HG03439 (cell line): ENCODE data around the gene STT3A.
"Not testable (repeated sequence)": the region's sequence is repeated elsewhere in the genome, so short reads cannot be mapped to it uniquely, and the experiment has no call there.

Experiments used
- ATAC-seq: cut with Tn5 transposase; IDR thresholded peaks from one replicate; pipeline ENCODE4 v1.9.1; 2021; ENCODE audit warnings: mild to moderate bottlenecking, moderate library complexity; ENCODE audit not compliant: unreplicated experiment

STT3A gene

GRCh38 chr11:125592305-125593113 is at the start of gene STT3A:
Gene STT3A (plus strand): TSS chr11:125592852. CDS start chr11:125595916, 3,064 bp downstream.
- peak; percentile 98 for ATAC-seq

- ATAC-seq, result no peak
Measured at GRCh38 chr11:125550780-125551179, 41.9 kb upstream of the STT3A start.

GRCh38 chr11:125551835-125552342 is 40.8 kb upstream of the STT3A start:
- no peak for ATAC-seq

- no peak for ATAC-seq
Measured at GRCh38 chr11:125552927-125553326, 39.7 kb upstream of the STT3A start.

- ATAC-seq, result no peak
Measured at GRCh38 chr11:125553357-125553756, 39.3 kb upstream of the STT3A start.

- ATAC-seq, result no peak
Measured at GRCh38 chr11:125554038-125554437, 38.6 kb upstream of the STT3A start.

GRCh38 chr11:125559888-125560287 is 32.8 kb upstream of the STT3A start:
- no peak for ATAC-seq

GRCh38 chr11:125561924-125562323 is 30.7 kb upstream of the STT3A start:
- no peak for ATAC-seq

GRCh38 chr11:125562430-125562829 is 30.2 kb upstream of the STT3A start:
- ATAC-seq, result no peak

- no peak for ATAC-seq
Measured at GRCh38 chr11:125564357-125564756, 28.3 kb upstream of the STT3A start.

GRCh38 chr11:125566235-125566634 is 26.4 kb upstream of the STT3A start:
- no peak for ATAC-seq

GRCh38 chr11:125568970-125569914 is 23.4 kb upstream of the STT3A start, which contains the start of gene EI24:
Gene EI24 (plus strand): TSS chr11:125569477. CDS start chr11:125572528, 3,051 bp downstream.
- ATAC-seq, result peak; percentile 95

- no peak for ATAC-seq
Measured at GRCh38 chr11:125569915-125570621, 22.6 kb upstream of the STT3A start.

- no peak for ATAC-seq
Measured at GRCh38 chr11:125570952-125571351, 21.7 kb upstream of the STT3A start.

GRCh38 chr11:125572916-125573315 is 19.7 kb upstream of the STT3A start:
- no peak for ATAC-seq

- ATAC-seq, result not testable (repeated sequence)
Measured at GRCh38 chr11:125577181-125577580, 15.5 kb upstream of the STT3A start.

- ATAC-seq, result no peak
Measured at GRCh38 chr11:125578783-125579182, 13.9 kb upstream of the STT3A start.

- no peak for ATAC-seq
Measured at GRCh38 chr11:125579811-125580210, 12.8 kb upstream of the STT3A start.

GRCh38 chr11:125583496-125583895 is 9.2 kb upstream of the STT3A start:
- ATAC-seq, result no peak

- ATAC-seq, result no peak
Measured at GRCh38 chr11:125585487-125585886, 7.2 kb upstream of the STT3A start.

GRCh38 chr11:125586623-125587022 is 6.0 kb upstream of the STT3A start:
- ATAC-seq, result no peak
